HL-60 (cell line): ENCODE data around the gene CLDN3.

Source experiments
- DNase-seq, 2 experiments: peaks; one replicate each; pipeline ENCODE4 v3.0.0-alpha.2; 2010 to 2020; ENCODE audit warnings: low read depth in 1 of 2, low spot score in 1 of 2
- H3K27ac ChIP-seq: fragments of 250-450 bp; sonication (Bioruptor Pico); replicated peaks from 2 replicates; pipeline ENCODE4 v1.5.1; 2020; ENCODE audit warnings: mild to moderate bottlenecking, moderate library complexity
- H3K27me3 ChIP-seq: fragments of 250-450 bp; sonication (Bioruptor Pico); 2 replicates; pipeline ENCODE4 v1.5.1; 2021; ENCODE audit warnings: mild to moderate bottlenecking, moderate library complexity; ENCODE audit not compliant: insufficient read depth, poor library complexity, severe bottlenecking
- H3K4me3 ChIP-seq: replicated peaks from 2 replicates; pipeline ENCODE4 v1.5.1; 2011; ENCODE audit warnings: mild to moderate bottlenecking, control low read depth, low read length; ENCODE audit not compliant: insufficient read depth
- GABPA ChIP-seq: IDR thresholded peaks from 2 replicates; pipeline ENCODE4 v1.6.1; 2012; ENCODE audit warnings: low read depth
- POLR2AphosphoS5 ChIP-seq: IDR thresholded peaks from 2 replicates; pipeline ENCODE4 v1.6.1; 2012; ENCODE audit warnings: low read depth
- REST ChIP-seq: IDR thresholded peaks from 2 replicates; pipeline ENCODE4 v1.6.1; 2012; ENCODE audit warnings: low read depth; ENCODE audit not compliant: insufficient replicate concordance
- SPI1 ChIP-seq: IDR thresholded peaks from 2 replicates; pipeline ENCODE4 v1.6.1; 2012; ENCODE audit warnings: low read depth, mild to moderate bottlenecking, borderline replicate concordance
- TF ChIP-seq, protein P1 (sequence below): IDR thresholded peaks from one replicate; pipeline ENCODE4 v1.5.1; 2011; ENCODE audit warnings: low read length, control low read depth, inconsistent platforms; ENCODE audit not compliant: insufficient read depth

The CLDN3 gene

GRCh38 chr7:73812996-73813395, 42.9 kb upstream of the CLDN3 start:
- TF ChIP-seq SPI1 (no peak), POLR2AphosphoS5 (no peak), GABPA (no peak), REST (no peak)
- TF ChIP-seq, protein P1, sequence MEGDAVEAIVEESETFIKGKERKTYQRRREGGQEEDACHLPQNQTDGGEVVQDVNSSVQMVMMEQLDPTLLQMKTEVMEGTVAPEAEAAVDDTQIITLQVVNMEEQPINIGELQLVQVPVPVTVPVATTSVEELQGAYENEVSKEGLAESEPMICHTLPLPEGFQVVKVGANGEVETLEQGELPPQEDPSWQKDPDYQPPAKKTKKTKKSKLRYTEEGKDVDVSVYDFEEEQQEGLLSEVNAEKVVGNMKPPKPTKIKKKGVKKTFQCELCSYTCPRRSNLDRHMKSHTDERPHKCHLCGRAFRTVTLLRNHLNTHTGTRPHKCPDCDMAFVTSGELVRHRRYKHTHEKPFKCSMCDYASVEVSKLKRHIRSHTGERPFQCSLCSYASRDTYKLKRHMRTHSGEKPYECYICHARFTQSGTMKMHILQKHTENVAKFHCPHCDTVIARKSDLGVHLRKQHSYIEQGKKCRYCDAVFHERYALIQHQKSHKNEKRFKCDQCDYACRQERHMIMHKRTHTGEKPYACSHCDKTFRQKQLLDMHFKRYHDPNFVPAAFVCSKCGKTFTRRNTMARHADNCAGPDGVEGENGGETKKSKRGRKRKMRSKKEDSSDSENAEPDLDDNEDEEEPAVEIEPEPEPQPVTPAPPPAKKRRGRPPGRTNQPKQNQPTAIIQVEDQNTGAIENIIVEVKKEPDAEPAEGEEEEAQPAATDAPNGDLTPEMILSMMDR: no peak
- Histone ChIP-seq H3K4me3 (no peak overlapping the region), H3K27me3 (no peaks in the 10 kb centered on the region), H3K27ac (no peak overlapping the region)
- no peak for DNase-seq

GRCh38 chr7:73811760-73812168, 41.7 kb upstream of the CLDN3 start:
- DNase-seq: peak; percentile 26 to 44
- Histone ChIP-seq H3K27ac (no peak overlapping the region), H3K4me3 (no peak overlapping the region), H3K27me3 (no peaks in the 10 kb centered on the region)
- TF ChIP-seq GABPA (no peak), REST (peak; percentile 77), SPI1 (no peak), POLR2AphosphoS5 (no peak)
- TF ChIP-seq, protein P1: peak; percentile 76

DNA sequence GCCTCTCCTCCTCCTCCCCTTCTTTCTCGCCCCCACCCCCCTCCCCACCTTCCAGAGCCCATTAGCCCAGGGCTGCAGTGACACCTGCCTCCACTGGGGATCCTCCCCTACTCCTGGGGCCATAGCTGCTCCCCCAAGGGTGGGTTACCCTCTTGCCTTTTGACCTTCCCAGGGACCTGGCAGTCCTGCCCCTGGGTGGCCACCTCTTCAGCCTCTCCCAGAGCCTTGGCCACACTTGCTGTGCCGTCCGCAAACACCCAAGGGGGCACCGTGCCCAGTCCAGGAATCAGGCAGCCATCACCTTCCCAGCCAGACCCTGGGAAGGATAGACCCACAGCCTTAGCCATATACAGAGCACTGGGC, 40.9 kb upstream of the CLDN3 start:
- Histone ChIP-seq H3K27ac (no peak overlapping the region), H3K27me3 (no peaks in the 10 kb centered on the region), H3K4me3 (no peak overlapping the region)
- TF ChIP-seq, protein P1: no peak
- TF ChIP-seq POLR2AphosphoS5: no peak
- no peak for TF ChIP-seq SPI1
- TF ChIP-seq GABPA: no peak
- TF ChIP-seq REST: no peak
- no peak for DNase-seq
